Activated B cell treated with CpG ODN at 0.5 μM for 24 hours (primary cell): ENCODE data around the gene SIPA1L3. TPM values are rescaled to one million over a fixed set of nuclear protein-coding genes. Genes with fewer than 3 reads are reported as not detected.
"Not testable (repeated sequence)": the region's sequence is repeated elsewhere in the genome, so short reads cannot be mapped to it uniquely, and the experiment has no call there.

Experiments used
- ATAC-seq: fragments of 200-7000 bp; cut with Tn5 transposase; one replicate; pipeline ENCODE4 v1.10.0; 2021; ENCODE audit warnings: low read depth, mild to moderate bottlenecking, moderate library complexity
- CTCF ChIA-PET: fragments of 350-600 bp; sonication (Branson Sonifier 250); formaldehyde crosslinking; loops from one replicate; lab custom pipeline; 2021; ENCODE audit warnings: antibody characterized with exemption; lab: Charles Lee
- POLR2A ChIA-PET: fragments of 350-600 bp; sonication (Branson Sonifier 250); formaldehyde crosslinking; loops from one replicate; lab custom pipeline; 2021; ENCODE audit warnings: antibody characterized with exemption; lab: Charles Lee
- DNase-seq: peaks from one replicate; pipeline ENCODE4 v3.0.0; 2022
- H3K27ac Mint-ChIP-seq: one replicate; pipeline ENCODE4 v1.8.0; 2020; ENCODE audit warnings: mixed read lengths
- H3K27me3 Mint-ChIP-seq: one replicate; pipeline ENCODE4 v1.8.0; 2021; ENCODE audit warnings: mixed read lengths
- H3K36me3 Mint-ChIP-seq: one replicate; pipeline ENCODE4 v1.8.0; 2021; ENCODE audit warnings: low read depth, mixed read lengths
- H3K4me1 Mint-ChIP-seq: one replicate; pipeline ENCODE4 v1.8.0; 2021; ENCODE audit warnings: mixed read lengths
- H3K4me3 Mint-ChIP-seq: one replicate; pipeline ENCODE4 v1.8.0; 2020; ENCODE audit warnings: mild to moderate bottlenecking, mixed read lengths
- H3K9me3 Mint-ChIP-seq: one replicate; pipeline ENCODE4 v1.8.0; 2020; ENCODE audit warnings: mixed read lengths
- CTCF ChIP-seq: fragments of 200-600 bp; IDR thresholded peaks from one replicate; pipeline ENCODE4 v1.8.0; 2022; ENCODE audit warnings: antibody characterized with exemption, mild to moderate bottlenecking
- intact Hi-C: fragments of 100-400 bp; cut with micrococcal nuclease; formaldehyde crosslinking; loops from one replicate; pipeline ENCODE4 v1.15.1; 2024
- total RNA-seq: library from RNA; stranded (reverse); gene quantifications from 2 replicates; pipeline ENCODE4 v1.2.3, GENCODE V29; 2022

The SIPA1L3 gene
- total RNA-seq, 1 donor from 2014 or later = 145 TPM

- ChIA-PET POLR2A (interaction anchor here (0.6 to 2.6 kb wide), 5 partner anchors 9 to 312 kb away, joined by 3 to 14 read pairs (median 4); partner anchors contain the start of gene CATSPERG), CTCF (interaction anchor here (1.1 to 1.4 kb wide), 2 partner anchors 21 to 121 kb away, joined by 3 to 5 read pairs; no protein-coding TSS in a partner anchor)
- no peak overlapping the region for H3K4me3 Mint-ChIP-seq
- no peaks in the 10 kb centered on the region for H3K9me3 Mint-ChIP-seq
- peaks cover 13% of the 10 kb centered on the region for H3K36me3 Mint-ChIP-seq
- H3K27me3 Mint-ChIP-seq = no peaks in the 10 kb centered on the region
- peak overlapping the region; percentile 79 for H3K27ac Mint-ChIP-seq
- DNase-seq (no peak), ATAC-seq (peak; percentile 19)
- intact Hi-C loops = no loop called here
- no peak for TF ChIP-seq CTCF
- peaks cover 94% of the 10 kb centered on the region for H3K4me1 Mint-ChIP-seq
Observed at GRCh38 chr19:38023671-38024541, 116.9 kb downstream of the SIPA1L3 start.

- CTCF ChIA-PET = interaction anchor here (1.0 kb wide), 1 partner anchor 70 kb away, joined by 3 read pairs; no protein-coding TSS in a partner anchor
- POLR2A ChIA-PET = interaction anchor here (0.6 to 2.6 kb wide), 3 partner anchors 8 to 107 kb away, joined by 3 to 14 read pairs (median 3); no protein-coding TSS in a partner anchor
- Mint-ChIP-seq H3K36me3 (peaks cover 19% of the 10 kb centered on the region), H3K27ac (peak overlapping the region; percentile 79), H3K9me3 (no peaks in the 10 kb centered on the region), H3K4me3 (peak overlapping the region; percentile 28), H3K4me1 (peaks cover 91% of the 10 kb centered on the region), H3K27me3 (no peaks in the 10 kb centered on the region)
- TF ChIP-seq CTCF = no peak
- no peak for DNase-seq
- intact Hi-C loops = loop anchor here (1.0 kb wide), 1 partner anchor 8 kb away; no protein-coding TSS in a partner anchor
- no peak for ATAC-seq
Observed at GRCh38 chr19:38024992-38025908, 118.2 kb downstream of the SIPA1L3 start.

GRCh38 chr19:38025909-38026307, 118.9 kb downstream of the SIPA1L3 start:
- Mint-ChIP-seq H3K4me3 (no peak overlapping the region), H3K27me3 (no peaks in the 10 kb centered on the region), H3K27ac (peak overlapping the region; percentile 56), H3K4me1 (peaks cover 89% of the 10 kb centered on the region), H3K36me3 (peaks cover 24% of the 10 kb centered on the region), H3K9me3 (no peaks in the 10 kb centered on the region)
- TF ChIP-seq CTCF = no peak
- DNase-seq (no peak), ATAC-seq (no peak)
- ChIA-PET CTCF (interaction anchor here (1.0 kb wide), 1 partner anchor 69 kb away, joined by 3 read pairs; no protein-coding TSS in a partner anchor), POLR2A (interaction anchor here (0.6 to 1.2 kb wide), 3 partner anchors 23 to 107 kb away, joined by 3 read pairs; no protein-coding TSS in a partner anchor)
- intact Hi-C loops = loop anchor here (1.0 kb wide), 1 partner anchor 7 kb away; no protein-coding TSS in a partner anchor

GRCh38 chr19:38028913-38029510, 122.0 kb downstream of the SIPA1L3 start:
- peaks cover 4% of the 10 kb centered on the region for H3K9me3 Mint-ChIP-seq
- peak; percentile 12 for ATAC-seq
- intact Hi-C loops = no loop called here
- peaks cover 29% of the 10 kb centered on the region for H3K36me3 Mint-ChIP-seq
- H3K4me3 Mint-ChIP-seq = peak overlapping the region; percentile 8
- DNase-seq = no peak
- peak overlapping the region; percentile 64 for H3K27ac Mint-ChIP-seq
- no peaks in the 10 kb centered on the region for H3K27me3 Mint-ChIP-seq
- TF ChIP-seq CTCF = no peak
- ChIA-PET POLR2A (interaction anchor here (0.5 to 1.8 kb wide), 2 partner anchors 20 to 44 kb away, joined by 4 to 6 read pairs; no protein-coding TSS in a partner anchor), CTCF (interaction anchor here (1.0 kb wide), 1 partner anchor 127 kb away, joined by 4 read pairs; no protein-coding TSS in a partner anchor)
- H3K4me1 Mint-ChIP-seq = peaks cover 89% of the 10 kb centered on the region

- H3K9me3 Mint-ChIP-seq, H3K27ac Mint-ChIP-seq, H3K4me3 Mint-ChIP-seq, DNase-seq, intact Hi-C loops, ATAC-seq, H3K27me3 Mint-ChIP-seq: not testable (repeated sequence)
- Mint-ChIP-seq H3K36me3 (peaks cover 28% of the 10 kb centered on the region), H3K4me1 (peaks cover 89% of the 10 kb centered on the region)
- CTCF ChIA-PET = interaction anchor here (0.7 to 1.3 kb wide), 3 partner anchors 12 to 299 kb away, joined by 3 to 4 read pairs (median 3); no protein-coding TSS in a partner anchor
- POLR2A ChIA-PET = interaction anchor here (0.6 to 9.6 kb wide), 2 partner anchors 16 to 79 kb away, joined by 3 to 192 read pairs; no protein-coding TSS in a partner anchor
Observed at GRCh38 chr19:38030001-38030400, 123.0 kb downstream of the SIPA1L3 start.
